GM21723 (cell line): ENCODE data around the gene KDM5B.
"Not testable (repeated sequence)": the region's sequence is repeated elsewhere in the genome, so short reads cannot be mapped to it uniquely, and the experiment has no call there.

Experiments
- ATAC-seq: cut with Tn5 transposase; IDR thresholded peaks from one replicate; pipeline ENCODE4 v1.9.1; 2021; ENCODE audit warnings: mild to moderate bottlenecking, moderate library complexity; ENCODE audit not compliant: unreplicated experiment

The KDM5B gene

GRCh38 chr1:202815120-202815519 lies 6.9 kb upstream of the KDM5B start:
- ATAC-seq: no peak

GRCh38 chr1:202812176-202813026 lies 4.2 kb upstream of the KDM5B start:
- ATAC-seq: no peak

DNA sequence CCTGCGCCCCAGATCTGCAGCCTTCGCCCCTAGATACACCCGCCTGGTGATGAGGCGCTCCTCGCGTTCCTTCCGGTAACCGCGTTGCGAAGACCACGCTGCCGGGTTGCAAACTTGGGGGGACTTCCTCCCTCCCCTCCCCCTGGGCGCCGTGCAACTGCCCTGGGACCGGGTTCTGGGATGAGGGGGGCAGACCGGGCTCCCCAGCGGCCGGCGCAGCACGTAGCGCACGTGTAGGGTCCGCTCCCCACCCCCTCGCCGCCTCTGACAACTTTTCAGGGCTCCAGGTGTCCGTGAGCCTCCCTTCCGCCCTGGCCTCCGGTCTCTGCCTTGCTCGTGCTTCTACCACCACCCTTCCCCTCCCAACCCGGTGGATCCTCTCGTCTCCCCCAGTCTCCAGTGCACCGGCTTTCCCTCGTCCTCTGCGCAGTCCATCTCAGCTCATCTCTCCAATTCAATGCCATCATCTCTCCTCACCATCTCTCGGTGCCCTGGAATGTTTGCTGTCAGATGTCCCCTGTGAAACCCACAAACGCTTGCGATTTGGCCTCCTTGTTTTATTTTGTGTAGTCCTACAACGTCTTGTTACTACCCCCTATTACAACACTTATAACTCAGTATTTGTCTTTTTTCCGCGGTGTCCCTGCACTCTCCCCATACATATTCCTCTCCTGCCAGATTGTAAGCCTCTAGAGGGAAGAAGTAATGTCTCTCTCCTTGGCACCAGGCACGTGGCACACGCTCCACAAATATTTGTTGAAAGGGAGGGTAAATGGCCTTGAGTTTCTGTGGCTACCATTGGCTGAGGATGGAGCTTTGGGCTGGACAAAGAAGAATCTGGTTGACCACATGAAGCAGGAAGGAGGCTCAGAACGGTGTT lies 3.3 kb upstream of the KDM5B start:
- ATAC-seq: peak; percentile 43

- peak; percentile 71 for ATAC-seq
Observed at GRCh38 chr1:202810615-202811295, 2.5 kb upstream of the KDM5B start, which contains the start of gene PCAT6. TSS of gene PCAT6 (plus strand) at chr1:202810954.

- no peak for ATAC-seq
Observed at GRCh38 chr1:202810193-202810614, 2.0 kb upstream of the KDM5B start.

GRCh38 chr1:202809597-202810159 lies 1.5 kb upstream of the KDM5B start:
- no peak for ATAC-seq

GRCh38 chr1:202807451-202807925 lies 733 bp downstream of the KDM5B start:
- no peak for ATAC-seq

DNA sequence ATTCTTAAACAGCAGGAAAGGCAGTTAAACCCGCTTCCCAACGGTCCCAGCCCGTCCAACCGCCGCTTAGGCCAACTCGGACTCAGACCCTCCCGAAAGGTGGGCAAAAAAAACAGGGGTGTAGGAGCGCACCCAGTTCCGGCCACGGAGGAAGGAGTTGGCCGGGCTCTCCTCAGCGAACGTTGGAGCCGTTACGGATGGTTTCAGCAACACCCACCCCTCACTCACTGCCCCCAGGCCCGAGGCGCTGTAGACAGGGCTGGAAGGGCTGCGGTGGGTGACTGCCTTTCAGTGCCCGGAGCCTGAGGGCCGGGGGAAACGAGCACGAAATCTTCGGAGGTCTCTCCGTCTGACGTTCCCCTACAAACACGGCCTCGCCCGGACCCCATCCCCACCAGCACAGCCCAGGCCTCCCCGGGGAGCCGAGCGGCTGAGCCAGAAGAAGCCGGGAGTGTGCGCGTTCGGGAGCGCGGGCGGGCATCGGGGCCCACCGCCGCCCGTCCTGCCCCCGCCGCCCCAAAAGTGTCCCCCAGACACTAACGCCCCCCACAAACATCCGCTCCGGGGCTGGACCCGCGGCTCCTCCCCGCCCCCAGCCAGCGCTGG lies 1.3 kb downstream of the KDM5B start:
- ATAC-seq: no peak

DNA sequence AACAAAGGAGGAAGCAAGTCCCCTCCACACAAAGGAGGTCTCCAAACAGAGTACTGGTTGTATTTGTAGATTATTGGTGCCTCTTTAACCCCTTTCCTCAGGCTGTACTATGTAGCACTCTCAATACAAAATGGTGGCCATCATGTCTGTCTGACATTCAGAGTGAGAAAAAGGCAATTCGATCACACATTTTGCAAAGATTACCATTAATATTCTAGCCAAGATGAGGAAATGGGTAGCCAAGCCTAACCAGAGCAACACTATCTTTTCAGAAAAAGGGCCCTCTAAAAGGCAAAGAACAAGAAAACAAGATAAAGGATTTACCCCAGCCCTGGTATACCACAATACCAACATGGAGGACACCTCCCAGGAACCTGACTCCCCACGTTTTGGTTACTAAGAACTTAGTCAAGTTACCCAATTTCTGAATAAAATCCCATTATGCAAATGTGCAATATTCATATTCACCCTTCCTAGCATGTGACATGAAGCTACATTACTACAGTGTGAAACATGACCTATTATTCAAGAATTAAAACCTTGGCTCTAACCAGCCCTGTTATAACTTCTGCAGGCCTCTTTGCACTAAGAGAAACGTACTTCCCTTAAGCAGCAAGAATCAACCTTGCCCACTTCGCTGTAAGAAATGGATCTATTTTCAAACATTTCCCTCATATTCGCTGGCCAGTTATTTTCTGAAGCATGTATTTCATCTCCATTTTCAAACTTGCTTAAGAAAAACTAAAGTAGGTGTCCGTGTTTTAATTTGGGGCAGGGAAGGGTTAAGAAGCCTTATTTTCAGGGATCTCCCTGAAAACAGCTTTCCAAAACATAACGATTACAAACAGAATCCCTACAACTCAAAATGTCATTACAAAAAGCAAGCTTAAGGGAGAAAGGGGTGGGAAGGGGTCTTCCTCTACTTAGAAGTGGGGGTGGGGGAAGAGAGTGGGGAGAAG lies 2.1 kb downstream of the KDM5B start:
- no peak for ATAC-seq

DNA sequence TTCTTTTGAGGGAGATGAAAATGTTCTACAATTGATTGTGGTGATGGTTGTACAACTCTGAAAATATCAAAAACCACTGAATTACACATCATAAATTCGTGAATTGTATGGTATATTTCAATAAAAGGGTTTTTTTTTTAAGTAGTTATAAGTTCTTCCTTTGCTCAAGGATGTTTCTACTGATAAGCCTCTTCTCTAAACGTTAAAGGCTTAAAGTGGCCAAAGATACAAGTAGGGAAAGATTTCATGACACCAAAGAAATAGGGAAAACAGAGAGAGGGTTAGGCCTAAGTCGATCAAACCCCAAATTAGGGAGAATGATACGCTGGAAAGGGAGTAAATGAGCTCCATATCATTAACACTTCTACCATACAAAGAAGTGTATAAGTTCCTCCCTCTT lies 4.1 kb downstream of the KDM5B start:
- no peak for ATAC-seq

DNA sequence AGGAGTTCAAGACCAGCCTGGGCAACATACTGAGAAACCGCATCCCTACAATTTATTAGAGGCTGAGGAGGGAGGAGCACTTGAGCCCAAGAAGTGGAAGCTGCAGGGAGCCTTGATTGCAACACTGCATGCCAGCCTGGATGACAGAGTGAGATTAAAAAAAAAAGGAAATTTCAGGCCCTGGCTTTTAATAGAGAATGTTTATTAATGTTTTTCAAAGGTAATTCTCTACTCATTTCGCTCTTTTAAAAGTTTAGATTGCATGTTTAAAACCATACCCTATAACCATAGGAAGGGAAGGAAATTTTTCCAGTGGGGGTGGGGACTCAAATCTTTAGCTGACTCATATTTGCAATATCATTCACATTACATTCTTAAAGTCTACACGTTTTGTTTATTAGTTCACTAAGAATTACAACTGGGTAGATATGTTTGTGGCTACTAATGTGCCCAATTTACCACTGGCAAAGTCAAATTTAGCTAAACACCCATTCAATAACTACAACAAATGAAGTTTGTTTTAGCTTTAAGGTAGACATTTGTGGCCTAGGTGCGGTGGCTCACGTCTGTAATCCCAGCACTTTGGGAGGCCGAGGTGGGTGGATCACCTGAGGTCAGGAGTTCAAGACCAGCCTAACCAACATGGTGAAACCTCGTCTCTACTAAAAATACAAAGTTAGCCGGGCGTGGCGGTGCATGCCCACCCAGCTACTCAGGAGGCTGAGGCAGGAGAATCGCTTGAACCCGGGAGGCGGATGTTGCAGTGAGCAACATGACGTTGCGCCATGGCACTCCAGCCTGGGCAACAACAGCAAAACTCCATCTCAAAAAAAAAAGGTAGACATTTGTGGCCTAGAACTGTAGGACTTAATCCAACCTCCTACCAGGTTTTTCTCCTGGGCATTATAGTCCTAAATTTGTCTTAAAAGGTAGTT lies 5.0 kb downstream of the KDM5B start:
- ATAC-seq: no peak

GRCh38 chr1:202802034-202802433 lies 6.2 kb downstream of the KDM5B start:
- ATAC-seq: no peak

GRCh38 chr1:202801175-202801574 lies 7.0 kb downstream of the KDM5B start:
- ATAC-seq: no peak

GRCh38 chr1:202800742-202801141 lies 7.5 kb downstream of the KDM5B start:
- no peak for ATAC-seq

DNA sequence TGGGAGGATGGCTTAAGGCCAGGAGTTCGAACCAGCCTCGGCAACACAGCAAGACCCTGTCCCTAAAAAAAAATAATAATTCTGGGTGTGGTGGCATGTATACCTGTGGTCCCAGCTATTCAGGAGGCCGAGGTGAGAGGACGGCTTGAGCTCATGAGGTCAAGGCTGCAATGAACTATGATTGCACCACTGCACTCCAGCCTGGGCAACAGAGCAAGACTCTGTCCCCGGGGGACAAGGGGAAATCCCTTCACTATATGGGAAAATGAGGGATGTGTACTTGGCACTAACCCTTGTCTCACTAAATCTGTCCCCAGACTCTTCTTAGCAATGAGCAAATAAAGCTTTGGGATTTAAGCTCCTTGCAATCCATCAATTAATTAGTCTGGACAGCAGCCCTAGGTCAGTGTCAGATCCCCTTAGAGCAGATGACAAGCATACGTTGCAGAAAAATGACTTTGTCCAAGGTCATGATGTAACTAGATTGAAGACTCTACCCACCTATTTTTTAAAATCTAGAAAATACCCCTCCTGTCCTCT lies 9.4 kb downstream of the KDM5B start:
- ATAC-seq: no peak

- no peak for ATAC-seq
Observed at GRCh38 chr1:202798260-202798659, 10.0 kb downstream of the KDM5B start.

- no peak for ATAC-seq
Observed at GRCh38 chr1:202796670-202797069, 11.6 kb downstream of the KDM5B start.

DNA sequence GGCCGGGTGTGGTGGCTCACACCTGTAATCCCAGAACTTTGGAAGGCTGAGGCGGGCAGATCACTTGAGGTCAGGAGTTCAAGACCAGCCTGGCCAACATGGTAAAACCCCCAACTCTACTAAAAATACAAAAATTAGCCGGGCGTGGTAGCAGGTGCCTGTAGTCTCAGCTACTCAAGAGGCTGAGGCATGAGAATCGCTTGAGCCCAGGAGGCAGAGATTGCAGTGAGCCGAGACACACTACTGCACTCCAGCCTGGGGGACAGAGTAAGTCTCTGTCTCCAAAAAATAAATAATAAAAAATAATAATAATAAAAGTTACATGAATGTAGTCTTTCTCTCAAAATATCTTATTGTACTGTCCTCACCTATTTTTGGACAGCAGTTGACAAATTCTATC lies 13.3 kb downstream of the KDM5B start:
- ATAC-seq: not testable (repeated sequence)
